Measurements from ENCODE around the gene VILL. TPM values are rescaled to one million over a fixed set of nuclear protein-coding genes. Genes with fewer than 3 reads are reported as not detected.
"Not testable (repeated sequence)": the region's sequence is repeated elsewhere in the genome, so short reads cannot be mapped to it uniquely, and the experiment has no call there.

Gene VILL
- polyA plus RNA-seq, 1 donor from 2014 or later, result not detected

DNA sequence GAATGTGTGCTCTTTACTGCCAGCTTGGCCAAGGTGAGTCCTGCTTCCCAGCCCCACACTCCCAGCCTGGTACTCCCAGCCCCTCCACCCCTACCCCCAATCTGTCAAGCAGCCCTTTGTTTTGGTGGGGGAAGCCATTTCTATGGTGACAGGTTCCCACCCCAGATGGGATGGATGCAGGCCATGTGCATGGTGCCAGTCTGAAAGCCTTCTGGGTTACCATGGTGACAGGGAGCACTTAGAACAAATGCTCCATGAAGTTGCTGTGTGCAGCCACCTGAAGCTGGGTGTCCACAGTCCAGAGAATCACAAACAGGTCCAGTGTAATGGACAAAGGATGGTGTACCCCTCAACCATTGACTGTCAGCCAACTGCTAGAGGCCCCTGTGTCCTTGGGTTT lies 19.1 kb upstream of the VILL start:
- H3K27ac ChIP-seq (ENCODE audit: low read length), result no peak overlapping the region

GRCh38 chr3:37972056-37972455 lies 18.5 kb upstream of the VILL start:
- H3F3A ChIP-seq (ENCODE audit: insufficient read depth, low read length, poor library complexity, severe bottlenecking); H3K4me2 ChIP-seq (ENCODE audit: low read length); H2AFZ ChIP-seq (ENCODE audit: low read depth, low read length); H3K79me2 ChIP-seq (replicated peaks; ENCODE audit: insufficient read depth, low read length); H3K9ac ChIP-seq (ENCODE audit: low read length); H3K27ac ChIP-seq (ENCODE audit: low read length); H4K20me1 ChIP-seq (ENCODE audit: insufficient read depth); H3K9me2 ChIP-seq (ENCODE audit: insufficient read depth, low read length); H3K36me3 ChIP-seq (ENCODE audit: insufficient read depth, low read length); H3K9me3 ChIP-seq (ENCODE audit: low read length); H3K27me3 ChIP-seq (ENCODE audit: insufficient read depth, low read depth, low read length); H3K4me3 ChIP-seq (ENCODE audit: low read length): not testable (repeated sequence)

More for the DNA sequence above, 19.1 kb upstream of the VILL start:
- Histone ChIP-seq H3K4me3 (ENCODE audit: low read length) (no peak overlapping the region), H3K4me2 (ENCODE audit: low read length) (no peak overlapping the region), H3K9ac (ENCODE audit: low read length) (no peak overlapping the region), H3K9me2 (ENCODE audit: insufficient read depth, low read length) (no peaks in the 10 kb centered on the region), H3K36me3 (ENCODE audit: insufficient read depth, low read length) (peaks cover 8% of the 10 kb centered on the region), H3K9me3 (ENCODE audit: low read length) (no peaks in the 10 kb centered on the region), H3K27me3 (ENCODE audit: insufficient read depth, low read depth, low read length) (no peaks in the 10 kb centered on the region), H2AFZ (ENCODE audit: low read depth, low read length) (no peak overlapping the region), H3K79me2 (replicated peaks; ENCODE audit: insufficient read depth, low read length) (no peaks in the 10 kb centered on the region), H3F3A (ENCODE audit: insufficient read depth, low read length, poor library complexity, severe bottlenecking) (no peaks in the 10 kb centered on the region), H4K20me1 (ENCODE audit: insufficient read depth) (no peaks in the 10 kb centered on the region)
- TF ChIP-seq REST (IDR thresholded peaks at IDR 0.05; ENCODE audit: borderline replicate concordance) (no peak), POLR2AphosphoS5 (IDR thresholded peaks at IDR 0.05) (no peak), EP300 (conservative IDR thresholded peaks at IDR 0.05; ENCODE audit: poor library complexity, severe bottlenecking) (no peak), SMC3 (conservative IDR thresholded peaks at IDR 0.05; ENCODE audit: poor library complexity) (no peak), EZH2 (IDR thresholded peaks at IDR 0.05; ENCODE audit: borderline replicate concordance, insufficient read depth, low read length, poor library complexity, severe bottlenecking) (no peak), RAD21 (conservative IDR thresholded peaks at IDR 0.05) (no peak), CTCF (IDR thresholded peaks at IDR 0.05; ENCODE audit: poor library complexity, severe bottlenecking) (no peak), MXI1 (conservative IDR thresholded peaks at IDR 0.05; ENCODE audit: poor library complexity, severe bottlenecking) (no peak), TAF1 (IDR thresholded peaks at IDR 0.05; ENCODE audit: low read depth) (no peak)
